HepG2 (cell line): ENCODE results near the gene TPO. TPM values are rescaled to one million over a fixed set of nuclear protein-coding genes. Genes with fewer than 3 reads are reported as not detected.

Source experiments
- ATAC-seq: fragments of 200-7000 bp; cut with Tn5 transposase; 3 replicates; pipeline ENCODE4 v1.9.1; 2020; ENCODE audit warnings: mild to moderate bottlenecking, moderate library complexity
- BruUV-seq: library from RNA; stranded (reverse); fragments of 400-500 nt; replicated peaks from 2 replicates; lab custom pipeline; 2021; lab: Mats Ljungman, UMichigan
- CTCF ChIA-PET: fragments of 300-600 bp; formaldehyde crosslinking; extraction: SDS; loops from one replicate; lab custom pipeline; 2021; ENCODE audit warnings: low total read pairs, inconsistent platforms, low intra/inter-chr PET ratio; lab: Yijun Ruan, JAX
- POLR2A ChIA-PET: fragments of 350-600 bp; sonication (Branson Sonifier 250); formaldehyde crosslinking; loops from one replicate; lab custom pipeline; 2020; ENCODE audit warnings: antibody characterized with exemption, inconsistent platforms; lab: Yijun Ruan, JAX
- DNase-seq: peaks from one replicate; pipeline ENCODE4 v3.0.0-alpha.2; 2015; ENCODE audit warnings: low spot score
- FAIRE-seq: peaks from 3 replicates; lab custom pipeline; 2011; peaks lifted over from hg19 to GRCh38; lab: Jason Lieb, UNC
- H2AFZ ChIP-seq: one replicate; pipeline ENCODE4 v1.6.1; 2011; ENCODE audit warnings: low read length, inconsistent platforms
- H3K27ac ChIP-seq: fragments of 300-600 bp; 3 replicates; pipeline ENCODE4 v1.8.0; 2011; ENCODE audit warnings: mixed run types, mild to moderate bottlenecking, mixed read lengths, low read length, inconsistent platforms; ENCODE audit not compliant: insufficient read depth; ENCODE audit errors: extremely low read length
- H3K27me3 ChIP-seq, 2 experiments: fragments of 200-600 bp in 1 of 2; 2 replicates in 1 of 2; 3 replicates in 1 of 2; pipeline versions ENCODE4 v1.6.0 to v1.8.0; 2011; ENCODE audit warnings: low read length in 2 of 2, mild to moderate bottlenecking in 2 of 2, moderate library complexity in 2 of 2, inconsistent platforms in 1 of 2; ENCODE audit not compliant: insufficient read depth in 2 of 2, control insufficient read depth in 1 of 2
- H3K36me3 ChIP-seq, 2 experiments: fragments of 200-600 bp in 1 of 2; replicated peaks in 1 of 2; 2 replicates in 1 of 2; 3 replicates in 1 of 2; pipeline versions ENCODE4 v1.5.1 to v1.8.0; 2011; ENCODE audit warnings: low read length in 2 of 2, inconsistent platforms in 1 of 2; ENCODE audit not compliant: insufficient read depth in 2 of 2, control insufficient read depth in 1 of 2
- H3K4me1 ChIP-seq: 2 replicates; pipeline ENCODE4 v1.5.1; 2012; ENCODE audit warnings: low read length, inconsistent platforms; ENCODE audit not compliant: insufficient read depth
- H3K4me2 ChIP-seq: 2 replicates; pipeline ENCODE4 v1.6.0; 2011; ENCODE audit warnings: low read depth, low read length, inconsistent platforms
- H3K4me3 ChIP-seq, 3 experiments: fragments of 200-600 bp in 1 of 3; sonication (generic), shearing (Covaris generic) in 1 of 3; replicated peaks in 1 of 3; 2 replicates each; pipeline ENCODE4 v1.5.1; 2011 to 2016; ENCODE audit warnings: low read length in 3 of 3, inconsistent platforms in 2 of 3, low read depth in 2 of 3, mild to moderate bottlenecking in 2 of 3, control low read depth in 1 of 3, mixed read lengths in 1 of 3; ENCODE audit not compliant: insufficient read depth in 1 of 3
- H3K79me2 ChIP-seq: one replicate; pipeline ENCODE4 v1.6.1; 2011; ENCODE audit warnings: low read length, inconsistent platforms; ENCODE audit not compliant: insufficient read depth
- H3K9ac ChIP-seq: 2 replicates; pipeline ENCODE4 v1.6.0; 2011; ENCODE audit warnings: mild to moderate bottlenecking, low read depth, low read length, inconsistent platforms; ENCODE audit not compliant: insufficient read depth
- H3K9me3 ChIP-seq: 2 replicates; pipeline ENCODE4 v1.5.1; 2012; ENCODE audit warnings: mild to moderate bottlenecking, low read length
- H4K20me1 ChIP-seq: 2 replicates; pipeline ENCODE4 v1.6.0; 2011; ENCODE audit warnings: inconsistent platforms, mild to moderate bottlenecking, low read length, moderate library complexity; ENCODE audit not compliant: insufficient read depth
- ADNP ChIP-seq: sonication (generic); formaldehyde crosslinking; IDR thresholded peaks from 2 replicates; pipeline ENCODE4 v1.4.0; 2020; ENCODE audit warnings: missing genetic modification reagents
- ASH2L ChIP-seq: fragments of 300-600, 200-600 bp; sonication (generic); IDR thresholded peaks from 2 replicates; pipeline ENCODE4 v1.7.0; 2017; ENCODE audit warnings: low read depth, mild to moderate bottlenecking, moderate library complexity, mixed read lengths, low read length; ENCODE audit not compliant: insufficient read length
- DRAP1 ChIP-seq: IDR thresholded peaks from 2 replicates; pipeline ENCODE4 v1.6.1; 2016; ENCODE audit warnings: missing genetic modification reagents, missing compliant biosample characterization
- E2F5 ChIP-seq: sonication (generic); formaldehyde crosslinking; conservative IDR thresholded peaks from 2 replicates; pipeline ENCODE4 v1.4.0; 2020; ENCODE audit warnings: missing genetic modification reagents
- HES4 ChIP-seq: sonication (generic); formaldehyde crosslinking; IDR thresholded peaks from 2 replicates; pipeline ENCODE4 v1.9.0; 2021; ENCODE audit warnings: mild to moderate bottlenecking, missing genetic modification reagents, borderline replicate concordance
- HIVEP1 ChIP-seq: sonication (generic); formaldehyde crosslinking; IDR thresholded peaks from 2 replicates; pipeline ENCODE4 v1.4.0; 2020; ENCODE audit warnings: mild to moderate bottlenecking, missing genetic modification reagents
- KAT8 ChIP-seq: IDR thresholded peaks from 2 replicates; pipeline ENCODE4 v1.6.1; 2016; ENCODE audit warnings: missing genetic modification reagents, missing compliant biosample characterization
- MXI1 ChIP-seq: IDR thresholded peaks from 3 replicates; pipeline ENCODE4 v1.6.1; 2012; ENCODE audit warnings: low read depth, low read length, inconsistent platforms, borderline replicate concordance
- ONECUT2 ChIP-seq: sonication (generic); formaldehyde crosslinking; IDR thresholded peaks from 2 replicates; pipeline ENCODE4 v1.4.0; 2020; ENCODE audit warnings: missing genetic modification reagents
- TERF1 ChIP-seq: sonication (generic); formaldehyde crosslinking; IDR thresholded peaks from 2 replicates; pipeline ENCODE4 v1.8.0; 2022; ENCODE audit warnings: mild to moderate bottlenecking, missing genetic modification reagents, moderate library complexity
- ZC3H4 ChIP-seq: sonication (generic); formaldehyde crosslinking; IDR thresholded peaks from 2 replicates; pipeline ENCODE4 v1.4.0; 2020; ENCODE audit warnings: missing genetic modification reagents, borderline replicate concordance
- ZHX1 ChIP-seq: sonication (generic); formaldehyde crosslinking; IDR thresholded peaks from 2 replicates; pipeline ENCODE4 v1.8.1; 2022; ENCODE audit warnings: low read depth, mild to moderate bottlenecking, missing genetic modification reagents
- ZNF121 ChIP-seq: sonication (generic); formaldehyde crosslinking; IDR thresholded peaks from 2 replicates; pipeline ENCODE4 v1.5.0; 2020; ENCODE audit warnings: mild to moderate bottlenecking, missing genetic modification reagents
- ZNF234 ChIP-seq: sonication (generic); formaldehyde crosslinking; conservative IDR thresholded peaks from 2 replicates; pipeline ENCODE4 v1.5.1; 2020; ENCODE audit warnings: mild to moderate bottlenecking, missing genetic modification reagents
- ZNF333 ChIP-seq: sonication (generic); formaldehyde crosslinking; IDR thresholded peaks from 2 replicates; pipeline ENCODE4 v1.4.0; 2020; ENCODE audit warnings: mild to moderate bottlenecking, missing genetic modification reagents, borderline replicate concordance
- ZNF530 ChIP-seq: sonication (generic); formaldehyde crosslinking; IDR thresholded peaks from 2 replicates; pipeline ENCODE4 v1.5.0; 2020; ENCODE audit warnings: low read depth, mild to moderate bottlenecking, missing genetic modification reagents
- ZNF562 ChIP-seq: sonication (generic); formaldehyde crosslinking; IDR thresholded peaks from 2 replicates; pipeline ENCODE4 v1.8.0; 2022; ENCODE audit warnings: missing genetic modification reagents, borderline replicate concordance
- ZUFSP ChIP-seq: sonication (generic); formaldehyde crosslinking; IDR thresholded peaks from 2 replicates; pipeline ENCODE4 v1.9.0; 2021; ENCODE audit warnings: missing genetic modification reagents, mild to moderate bottlenecking, borderline replicate concordance
- WGBS: methylation state at CpG from one replicate; pipeline ENCODE4 v1.1.6; 2017; ENCODE audit warnings: low lambda C conversion rate; 5-methylcytosine and 5-hydroxymethylcytosine counted together
- in situ Hi-C: cut with HindIII; loops from 2 replicates; pipeline ENCODE4 v1.10.0; 2017; ENCODE audit warnings: low pct_unique_long_range_greater_than_20kb; ENCODE audit not compliant: extremely low pct_ligation_motif_present
- intact Hi-C: fragments of 100-400 bp; cut with micrococcal nuclease; formaldehyde crosslinking; loops from one replicate; pipeline ENCODE4 v1.10.0; 2022; ENCODE audit not compliant: unreplicated experiment
- polyA plus RNA-seq, 8 experiments: library from polyadenylated mRNA; depleted of rRNA in 3 of 8; stranded (reverse) in 7 of 8; unstranded in 1 of 8; fragments of >200 nt; fragmentation: Illumina TruSeq in 4 of 8; extraction: Trizol in 4 of 8; gene quantifications; 2 replicates each; pipeline versions ENCODE4 v1.2.1 to v1.2.3, GENCODE V29; 2011 to 2016; ENCODE audit warnings: low read depth in 4 of 8, missing spikeins in 1 of 8, mixed read lengths in 1 of 8; ENCODE audit not compliant: insufficient read depth in 1 of 8
- total RNA-seq, 5 experiments: library from RNA; depleted of rRNA; stranded (reverse); fragments of >200 nt; fragmentation: Illumina TruSeq; extraction: Trizol; gene quantifications; 2 replicates each; pipeline ENCODE4 v1.2.3, GENCODE V29; 2016; ENCODE audit warnings: low read depth in 1 of 5

The TPO gene
- total and polyA plus RNA-seq, 2 of the 13 experiments (the other 11 are each of a cell fraction or from before 2014, with no cell fraction given) = not detected

GRCh38 chr2:1381644-1382043 is 31.6 kb upstream of the TPO start:
- FAIRE-seq (no peak), DNase-seq (no peak), ATAC-seq (no peak)
- no peaks in the 10 kb centered on the region for H3K79me2 ChIP-seq
- TF ChIP-seq HIVEP1 (CRISPR knock-in tag) = no peak
- TF ChIP-seq ZHX1 = no peak
- no peak for TF ChIP-seq ZNF530 (CRISPR knock-in tag)
- no peak for TF ChIP-seq ASH2L
- TF ChIP-seq ZUFSP (CRISPR knock-in tag) = no peak
- no peak for TF ChIP-seq KAT8
- TF ChIP-seq TERF1 (CRISPR knock-in tag) = no peak
- TF ChIP-seq ZC3H4 (CRISPR knock-in tag) = no peak
- TF ChIP-seq ADNP (CRISPR knock-in tag) = no peak
- TF ChIP-seq ZNF121 (CRISPR knock-in tag) = no peak
- no peak for TF ChIP-seq E2F5
- TF ChIP-seq MXI1 = no peak
- TF ChIP-seq ZNF562 (CRISPR knock-in tag) = no peak
- no peak for TF ChIP-seq DRAP1 (CRISPR knock-in tag)
- TF ChIP-seq ZNF333 = no peak
- TF ChIP-seq ZNF234 = no peak
- no peak for TF ChIP-seq ONECUT2
- no peak for TF ChIP-seq HES4 (CRISPR knock-in tag)
- intact Hi-C loops (no loop called here), in situ Hi-C loops (no loop called here)
- no TSS peak for BruUV-seq
- no peak overlapping the region for H2AFZ ChIP-seq
- no peaks in the 10 kb centered on the region for H3K36me3 ChIP-seq
- ChIA-PET POLR2A (no interaction called here), CTCF (no interaction called here)
- no peak overlapping the region for H3K9ac ChIP-seq
- no peaks in the 10 kb centered on the region for H4K20me1 ChIP-seq
- no peak overlapping the region for H3K27ac ChIP-seq
- no peaks in the 10 kb centered on the region for H3K4me1 ChIP-seq
- H3K9me3 ChIP-seq = no peaks in the 10 kb centered on the region
- H3K4me2 ChIP-seq = no peak overlapping the region
- H3K27me3 ChIP-seq = peaks cover 8 to 25% of the 10 kb centered on the region in 2 experiments
- whole genome bisulfite sequencing = 14% methylated on average over 3 of the region's 3 CpGs
- H3K4me3 ChIP-seq = no peak overlapping the region
